Measurements from ENCODE around the gene EYA3. TPM values are rescaled to one million over a fixed set of nuclear protein-coding genes. Genes with fewer than 3 reads are reported as not detected.

Gene EYA3
- total and polyA plus RNA-seq, 10 of the 15 experiments (the other 5 are each of a cell fraction or from before 2014, with no cell fraction given), result 13.0 to 46.6 (median 23.4) TPM

- Histone ChIP-seq H3K27me3 (replicated peaks in 1 of 2; ENCODE audit: control insufficient read depth in 2 of 2, insufficient read depth in 2 of 2, low read length in 1 of 2) (no peaks in the 10 kb centered on the region), H2AFZ (ENCODE audit: control insufficient read depth, low read depth, low read length) (no peak overlapping the region), H3K79me2 (ENCODE audit: control insufficient read depth, insufficient read depth, low read length) (no peaks in the 10 kb centered on the region), H3K27ac (ENCODE audit: control insufficient read depth, insufficient read depth) (no peak overlapping the region), H3K4me2 (ENCODE audit: control insufficient read depth, insufficient read depth) (no peak overlapping the region), H3K9me3 (replicated peaks; ENCODE audit: control insufficient read depth, insufficient read depth, low read length) (no peaks in the 10 kb centered on the region), H3K4me3 (no peak overlapping the region), H4K20me1 (ENCODE audit: control insufficient read depth, insufficient read depth) (no peaks in the 10 kb centered on the region), H3K36me3 (ENCODE audit: control insufficient read depth in 2 of 2, insufficient read depth in 2 of 2, low read length in 1 of 2) (no peaks in the 10 kb centered on the region), H3K9ac (ENCODE audit: control insufficient read depth, insufficient read depth, low read length) (no peak overlapping the region), H3K4me1 (ENCODE audit: control insufficient read depth, insufficient read depth, low read length) (peaks cover 4% of the 10 kb centered on the region)
- SMC1A ChIA-PET (ENCODE audit: uncharacterized antibody, unreplicated experiment), result interaction anchor here (1.0 kb wide), 1 partner anchor 116 kb away, joined by 3 read pairs; no protein-coding TSS in a partner anchor
- FAIRE-seq (no peak), DNase-seq (ENCODE audit: low read depth, low spot score) (no peak), ATAC-seq (no peak)
- CTCF ChIA-PET, result interaction anchor here (0.5 to 0.9 kb wide), 2 partner anchors 14 to 229 kb away, joined by 3 to 4 read pairs; no protein-coding TSS in a partner anchor
- WGBS (ENCODE audit: insufficient coverage, insufficient replicate concordance, low lambda C conversion rate, missing lambda C conversion rate), result 60% methylated on average over 5 of the region's 5 CpGs
- RAD21 ChIA-PET (ENCODE audit: unreplicated experiment), result no interaction called here
- intact Hi-C loops (cut with micrococcal nuclease; ENCODE audit: unreplicated experiment), result loop anchor here (10.0 kb wide), 1 partner anchor 537 kb away; no protein-coding TSS in a partner anchor
- POLR2A ChIA-PET, result interaction anchor here (0.6 to 1.0 kb wide), 3 partner anchors 14 to 285 kb away, joined by 3 to 4 read pairs (median 3); no protein-coding TSS in a partner anchor
- in situ Hi-C loops (cut with MboI), result no loop called here
- no TSS peak for BruUV-seq (replicated peaks)
- no peak for TF ChIP-seq YY1 (IDR thresholded peaks at IDR 0.05; ENCODE audit: low read depth, low read length)
- TF ChIP-seq PAX5 (IDR thresholded peaks at IDR 0.05; ENCODE audit: borderline replicate concordance, low read depth, low read length), result no peak
- TF ChIP-seq KAT2A (conservative IDR thresholded peaks at IDR 0.05; ENCODE audit: control insufficient read depth, low read depth, low read length), result no peak
- no peak for TF ChIP-seq MLLT1 (IDR thresholded peaks at IDR 0.05)
- no peak for TF ChIP-seq TARDBP (IDR thresholded peaks at IDR 0.05; ENCODE audit: borderline replicate concordance)
- no peak for TF ChIP-seq TCF7 (IDR thresholded peaks at IDR 0.05; ENCODE audit: borderline replicate concordance)
- TF ChIP-seq SIX5 (IDR thresholded peaks at IDR 0.05; ENCODE audit: low read depth, low read length, severe bottlenecking), result no peak
- no peak for TF ChIP-seq ZBTB4 (CRISPR knock-in tag; IDR thresholded peaks at IDR 0.05)
- no peak for TF ChIP-seq ZBTB33 (IDR thresholded peaks at IDR 0.05)
- no peak for TF ChIP-seq SPI1 (IDR thresholded peaks at IDR 0.05; ENCODE audit: borderline replicate concordance, insufficient read depth, low read depth, low read length)
- TF ChIP-seq ZNF274 (IDR thresholded peaks at IDR 0.05; ENCODE audit: insufficient read depth, insufficient read length), result no peak
- TF ChIP-seq ZBTB11 (CRISPR knock-in tag; IDR thresholded peaks at IDR 0.05), result no peak
- no peak for TF ChIP-seq POLR2A (IDR thresholded peaks at IDR 0.05; ENCODE audit: low read depth, low read length)
- TF ChIP-seq MTA3 (IDR thresholded peaks at IDR 0.05; ENCODE audit: borderline replicate concordance, low read length), result no peak
- no peak for TF ChIP-seq SMARCA5 (IDR thresholded peaks at IDR 0.05)
- TF ChIP-seq SRF (IDR thresholded peaks at IDR 0.05; ENCODE audit: low read depth in 2 of 2, low read length in 2 of 2), result no peak
Observed at GRCh38 chr1:27957655-27958054, 130.8 kb downstream of the EYA3 start.
